Occipital lobe (tissue), 2 donors: ENCODE measurements around the gene TRAF1. TPM values are rescaled to one million over a fixed set of nuclear protein-coding genes. Genes with fewer than 3 reads are reported as not detected.

Experiments
- DNase-seq: peaks from one replicate; lab custom pipeline; 2025; lab: John Stamatoyannopoulos, UW
- total RNA-seq: library from RNA; depleted of rRNA; stranded (reverse); fragments of >200 nt; gene quantifications from one replicate; pipeline ENCODE4 v1.2.3, GENCODE V29; 2014

TRAF1 gene
- total RNA-seq, 1 donor from 2014 or later = 2.5 TPM

- DNase-seq = no peak
Observed at GRCh38 chr9:120870206-120870605, 56.4 kb downstream of the TRAF1 start.

GRCh38 chr9:120869726-120870125 lies 56.9 kb downstream of the TRAF1 start:
- DNase-seq = no peak

GRCh38 chr9:120869360-120869687 lies 57.3 kb downstream of the TRAF1 start:
- no peak for DNase-seq

- DNase-seq = peak; percentile 87
Observed at GRCh38 chr9:120868676-120869359, 57.8 kb downstream of the TRAF1 start.

GRCh38 chr9:120868339-120868675 lies 58.3 kb downstream of the TRAF1 start:
- DNase-seq = no peak

- DNase-seq = no peak
Observed at GRCh38 chr9:120867676-120868338, 58.8 kb downstream of the TRAF1 start.

GRCh38 chr9:120866651-120867050 lies 59.9 kb downstream of the TRAF1 start:
- no peak for DNase-seq

GRCh38 chr9:120865809-120866208 lies 60.8 kb downstream of the TRAF1 start:
- no peak for DNase-seq

GRCh38 chr9:120865176-120865575 lies 61.4 kb downstream of the TRAF1 start:
- DNase-seq = no peak

- DNase-seq = no peak
Observed at GRCh38 chr9:120864719-120865118, 61.9 kb downstream of the TRAF1 start.

- no peak for DNase-seq
Observed at GRCh38 chr9:120863833-120864232, 62.8 kb downstream of the TRAF1 start.

GRCh38 chr9:120862452-120862851 lies 64.1 kb downstream of the TRAF1 start:
- no peak for DNase-seq

GRCh38 chr9:120861935-120862334 lies 64.7 kb downstream of the TRAF1 start:
- no peak for DNase-seq

- DNase-seq = no peak
Observed at GRCh38 chr9:120860083-120860482, 66.5 kb downstream of the TRAF1 start.

- no peak for DNase-seq
Observed at GRCh38 chr9:120859361-120859760, 67.2 kb downstream of the TRAF1 start.

- DNase-seq = no peak
Observed at GRCh38 chr9:120857902-120858301, 68.7 kb downstream of the TRAF1 start.

- no peak for DNase-seq
Observed at GRCh38 chr9:120857481-120857880, 69.1 kb downstream of the TRAF1 start.

GRCh38 chr9:120856700-120857099 lies 69.9 kb downstream of the TRAF1 start:
- DNase-seq = no peak

GRCh38 chr9:120855827-120856670 lies 70.5 kb downstream of the TRAF1 start:
- DNase-seq = no peak

- DNase-seq = no peak
Observed at GRCh38 chr9:120854596-120855327, 71.8 kb downstream of the TRAF1 start.

GRCh38 chr9:120853198-120853597 lies 73.4 kb downstream of the TRAF1 start:
- DNase-seq = no peak
